ENCODE results near the gene TAF11L2.
"Not testable (repeated sequence)": the region's sequence is repeated elsewhere in the genome, so short reads cannot be mapped to it uniquely, and the experiment has no call there.

DNA sequence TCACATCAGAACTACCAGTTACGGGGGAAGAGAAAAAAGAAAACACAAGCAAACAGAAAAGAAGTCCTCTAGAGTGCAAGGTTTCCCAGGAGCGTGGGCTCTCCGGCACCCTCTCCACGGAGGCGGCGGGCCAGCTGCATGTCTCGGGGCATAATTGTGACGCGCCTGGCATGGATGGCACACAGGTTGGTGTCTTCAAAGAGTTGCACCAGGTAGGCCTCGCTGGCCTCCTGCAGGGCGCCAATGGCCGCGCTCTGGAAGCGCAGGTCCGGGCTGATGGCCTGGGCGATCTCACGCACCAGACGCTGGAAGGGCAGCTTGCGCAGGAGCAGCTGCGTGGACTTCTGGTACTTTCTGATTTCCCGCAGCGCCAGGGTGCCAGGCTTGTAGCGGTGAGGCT, 6.8 kb upstream of the TAF11L2 start:
- TF ChIP-seq CTCF (IDR thresholded peaks at IDR 0.05; ENCODE audit: low read depth, low read length, poor library complexity, severe bottlenecking); EZH2phosphoT487 (IDR thresholded peaks at IDR 0.05; ENCODE audit: borderline replicate concordance, low read length): not testable (repeated sequence)
